ENCODE data around the gene LGALSL. TPM values are rescaled to one million over a fixed set of nuclear protein-coding genes. Genes with fewer than 3 reads are reported as not detected.

The LGALSL gene
- 7.7 and 11.1 TPM in 2 replicates for total RNA-seq

DNA sequence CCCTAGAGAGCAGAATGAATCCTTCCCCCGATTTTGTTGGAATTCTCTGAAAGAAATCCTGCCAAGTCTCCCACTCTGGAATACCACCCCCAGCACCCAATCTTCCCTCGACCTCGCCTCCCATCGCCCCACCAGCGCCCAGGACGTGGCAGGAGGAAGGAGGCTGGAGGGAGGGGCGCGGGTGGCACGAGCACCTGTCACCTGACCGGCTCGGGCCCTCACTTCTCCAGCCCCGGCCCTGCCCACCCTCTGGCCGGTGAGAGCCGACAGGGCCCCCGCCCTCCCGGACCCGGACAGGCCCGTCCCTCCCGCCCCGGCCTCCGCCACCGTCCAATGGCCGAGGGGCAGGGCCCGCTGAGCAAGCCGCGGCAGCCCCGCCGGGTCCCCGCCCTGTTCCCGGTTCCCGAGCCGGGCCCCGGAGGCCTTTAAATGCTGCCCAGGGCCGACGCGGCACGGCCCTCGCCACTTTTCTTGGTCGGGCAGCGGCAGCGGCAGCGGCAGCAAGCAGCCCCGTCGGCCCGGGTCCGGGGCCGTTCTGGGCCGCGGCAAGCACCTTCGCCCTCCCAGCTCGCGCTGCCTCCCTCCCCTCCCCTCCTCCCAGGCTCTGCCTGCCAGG lies at the start of gene LGALSL:
TSS of gene LGALSL (plus strand) at position 393 of the 616 bp plus-strand sequence. CDS start 384 bp downstream, outside the sequence.

Other genes with a start within 250 kb of the LGALSL start
- gene AFTPH, start 70.2 kb downstream of the LGALSL start, total RNA-seq, result 26.2 and 27.7 TPM in 2 replicates
- gene SERTAD2, start 199.8 kb downstream of the LGALSL start, total RNA-seq, result 8.3 and 12.8 TPM in 2 replicates

All from aortic smooth muscle cell (primary cell).